Endothelial cell of umbilical vein (primary cell): ENCODE data around the gene RRP15. TPM values are rescaled to one million over a fixed set of nuclear protein-coding genes. Genes with fewer than 3 reads are reported as not detected.

Experiments used
- BruUV-seq: library from RNA; stranded (reverse); fragments of 400-500 nt; replicated peaks from 2 replicates; lab custom pipeline; 2021; lab: Mats Ljungman, UMichigan
- CTCF ChIA-PET: fragments of 300-600, 350-600 bp; sonication (Branson Sonifier 250); formaldehyde crosslinking; loops from one replicate; lab custom pipeline; 2021; ENCODE audit warnings: antibody characterized with exemption, inconsistent platforms; lab: Charles Lee
- POLR2A ChIA-PET: fragments of 300-600, 350-600 bp; sonication (Branson Sonifier 250); formaldehyde crosslinking; loops from one replicate; lab custom pipeline; 2021; ENCODE audit warnings: antibody characterized with exemption, inconsistent platforms; lab: Charles Lee
- DNase-seq: peaks from one replicate; pipeline ENCODE4 v3.0.0-alpha.2; 2011; ENCODE audit warnings: low read depth, low spot score
- FAIRE-seq: peaks from 2 replicates; lab custom pipeline; 2011; peaks lifted over from hg19 to GRCh38; lab: Jason Lieb, UNC
- H2AFZ ChIP-seq: 2 replicates; pipeline ENCODE4 v1.6.0; 2012; ENCODE audit warnings: low read depth, low read length, control low read depth, inconsistent platforms
- H3K27ac ChIP-seq: 2 replicates; pipeline ENCODE4 v1.5.1; 2011; ENCODE audit warnings: low read depth, mild to moderate bottlenecking, control low read depth, low read length, moderate library complexity; ENCODE audit not compliant: insufficient read depth
- H3K27me3 ChIP-seq, 2 experiments: 2 replicates each; pipeline versions ENCODE4 v1.6.0 to v1.6.1; 2011; ENCODE audit warnings: low read length in 2 of 2, mixed read lengths in 1 of 2; ENCODE audit not compliant: control insufficient read depth in 2 of 2, insufficient read depth in 2 of 2
- H3K36me3 ChIP-seq, 2 experiments: 2 replicates in 1 of 2; 3 replicates in 1 of 2; pipeline ENCODE4 v1.5.1; 2011; ENCODE audit warnings: low read length in 2 of 2, mild to moderate bottlenecking in 1 of 2, moderate library complexity in 1 of 2; ENCODE audit not compliant: control insufficient read depth in 2 of 2, insufficient read depth in 2 of 2; ENCODE audit errors: extremely low read depth in 1 of 2
- H3K4me1 ChIP-seq: 3 replicates; pipeline ENCODE4 v1.5.1; 2011; ENCODE audit warnings: mild to moderate bottlenecking, low read length; ENCODE audit not compliant: control insufficient read depth, insufficient read depth; ENCODE audit errors: extremely low read depth
- H3K4me2 ChIP-seq: 2 replicates; pipeline ENCODE4 v1.6.1; 2011; ENCODE audit warnings: low read length, control low read depth, mixed read lengths; ENCODE audit not compliant: insufficient read depth
- H3K4me3 ChIP-seq, 3 experiments: fragments of 200-600 bp in 1 of 3; sonication (generic), shearing (Covaris generic) in 1 of 3; replicated peaks in 1 of 3; 2 replicates each; pipeline ENCODE4 v1.5.1; 2011 to 2016; ENCODE audit warnings: control low read depth in 3 of 3, low read length in 3 of 3, mild to moderate bottlenecking in 2 of 3, inconsistent platforms in 1 of 3, low read depth in 1 of 3, moderate library complexity in 1 of 3; ENCODE audit not compliant: insufficient read depth in 1 of 3
- H3K79me2 ChIP-seq: 2 replicates; pipeline ENCODE4 v1.6.0; 2012; ENCODE audit warnings: low read length, inconsistent platforms; ENCODE audit not compliant: control insufficient read depth, insufficient read depth
- H3K9ac ChIP-seq: replicated peaks from 2 replicates; pipeline ENCODE3; 2011; ENCODE audit warnings: low read length, control low read depth; ENCODE audit not compliant: insufficient read depth; ENCODE audit errors: extremely low read depth
- H3K9me1 ChIP-seq: replicated peaks from 3 replicates; pipeline ENCODE4 v1.6.0; 2011; ENCODE audit warnings: mild to moderate bottlenecking, low read length; ENCODE audit not compliant: control insufficient read depth, insufficient read depth; ENCODE audit errors: extremely low read depth
- H3K9me3 ChIP-seq: replicated peaks from 2 replicates; pipeline ENCODE4 v1.5.1; 2012; ENCODE audit warnings: low read length, inconsistent platforms; ENCODE audit not compliant: control insufficient read depth, insufficient read depth
- H4K20me1 ChIP-seq: replicated peaks from 2 replicates; pipeline ENCODE3; 2011; ENCODE audit warnings: mild to moderate bottlenecking, low read length; ENCODE audit not compliant: control insufficient read depth, insufficient read depth; ENCODE audit errors: extremely low read depth
- CTCF ChIP-seq, 2 donors: IDR thresholded peaks; 1 replicate in 1 of 2; 2 replicates in 1 of 2; pipeline ENCODE4 v1.5.1; 2011; ENCODE audit warnings: low read length in 2 of 2, mild to moderate bottlenecking in 2 of 2, moderate library complexity in 2 of 2, control low read depth in 1 of 2, inconsistent platforms in 1 of 2, low read depth in 1 of 2; ENCODE audit not compliant: insufficient read depth in 1 of 2; ENCODE audit errors: extremely low read depth in 1 of 2
- EZH2 ChIP-seq: IDR thresholded peaks from 2 replicates; pipeline ENCODE4 v1.6.1; 2012; ENCODE audit warnings: borderline replicate concordance, low read depth, mild to moderate bottlenecking, moderate library complexity, low read length, inconsistent platforms; ENCODE audit not compliant: severe bottlenecking
- FOS ChIP-seq: IDR thresholded peaks from 2 replicates; pipeline ENCODE4 v1.6.1; 2011; ENCODE audit warnings: mild to moderate bottlenecking, low read length, moderate library complexity, borderline replicate concordance; ENCODE audit not compliant: insufficient read depth
- GATA2 ChIP-seq: IDR thresholded peaks from 2 replicates; pipeline ENCODE4 v1.7.0; 2011; ENCODE audit warnings: low read depth, mild to moderate bottlenecking, moderate library complexity, mixed read lengths, low read length; ENCODE audit not compliant: insufficient read length, insufficient read depth
- JUN ChIP-seq: IDR thresholded peaks from 2 replicates; pipeline ENCODE4 v1.6.1; 2011; ENCODE audit warnings: borderline replicate concordance, low read depth; ENCODE audit not compliant: insufficient read length, insufficient read depth
- MAX ChIP-seq: IDR thresholded peaks from 2 replicates; pipeline ENCODE4 v1.6.1; 2011; ENCODE audit not compliant: insufficient read depth, insufficient read length
- MYC ChIP-seq: IDR thresholded peaks from one replicate; pipeline ENCODE4 v1.6.1; 2011; ENCODE audit warnings: mild to moderate bottlenecking, low read depth, low read length
- POLR2A ChIP-seq: IDR thresholded peaks from 2 replicates; pipeline ENCODE4 v1.6.1; 2012; ENCODE audit warnings: low read depth, mild to moderate bottlenecking, control low read depth, low read length
- POLR2AphosphoS5 ChIP-seq: IDR thresholded peaks from 2 replicates; pipeline ENCODE4 v1.6.1; 2012; ENCODE audit warnings: low read depth, mild to moderate bottlenecking, control low read depth, low read length, moderate library complexity; ENCODE audit not compliant: insufficient read depth
- dilution Hi-C: fragments of 300-500 bp; cut with MboI; formaldehyde crosslinking; loops from one replicate; pipeline ENCODE4 v1.15.0; 2019; ENCODE audit warnings: low sequenced_read_pairs; ENCODE audit not compliant: extremely low pct_ligation_motif_present
- intact Hi-C: fragments of 100-400 bp; cut with micrococcal nuclease; formaldehyde crosslinking; loops from one replicate; pipeline ENCODE4 v1.10.0; 2022
- polyA plus RNA-seq, 4 experiments: library from polyadenylated mRNA; depleted of rRNA in 3 of 4; stranded (reverse) in 3 of 4; unstranded in 1 of 4; fragments of >200 nt; gene quantifications; 2 replicates each; pipeline versions ENCODE4 v1.2.1 to v1.2.3, GENCODE V29; 2011 to 2012; ENCODE audit warnings: missing spikeins in 1 of 4
- total RNA-seq: library from RNA; stranded (reverse); gene quantifications from 2 replicates; pipeline ENCODE4 v1.2.3, GENCODE V29; 2021

Gene RRP15
- total and polyA plus RNA-seq, 2 donors (not counting 3 experiments of a cell fraction or from before 2014, with no cell fraction given), result 1.0 to 17.3 TPM

DNA sequence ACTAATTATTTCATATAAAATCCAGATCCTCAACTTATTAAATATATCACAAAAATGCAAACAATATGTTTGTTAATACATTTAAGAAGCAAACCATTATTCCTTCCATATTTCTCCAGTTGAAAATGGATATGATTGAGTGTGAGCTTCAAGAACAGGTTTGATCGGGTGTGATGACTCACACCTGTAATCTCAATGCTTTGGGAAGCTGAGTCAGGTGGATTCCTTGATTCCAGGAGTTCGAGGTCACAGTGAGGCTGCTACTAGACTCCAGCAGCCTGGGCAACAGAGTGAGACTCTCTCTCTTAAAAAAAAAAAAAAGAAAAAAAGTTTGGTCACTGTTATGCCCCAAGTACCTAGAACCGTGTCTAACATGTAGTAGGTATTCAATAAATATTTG, 42.9 kb upstream of the RRP15 start:
- Histone ChIP-seq H3K27me3 (no peaks in the 10 kb centered on the region), H3K4me2 (no peak overlapping the region), H3K9ac (no peak overlapping the region), H3K27ac (no peak overlapping the region), H3K79me2 (no peaks in the 10 kb centered on the region), H3K9me1 (no peaks in the 10 kb centered on the region), H3K4me3 (no peak overlapping the region), H2AFZ (no peak overlapping the region), H3K4me1 (no peaks in the 10 kb centered on the region), H3K36me3 (no peaks in the 10 kb centered on the region), H3K9me3 (no peaks in the 10 kb centered on the region), H4K20me1 (no peaks in the 10 kb centered on the region)
- FAIRE-seq, result no peak
- BruUV-seq, result no TSS peak
- ChIA-PET CTCF (interaction anchor here (1.5 kb wide), 1 partner anchor 10 kb away, joined by 4 read pairs; no protein-coding TSS in a partner anchor), POLR2A (no interaction called here)
- no peak for TF ChIP-seq FOS
- TF ChIP-seq GATA2, result no peak
- TF ChIP-seq POLR2A, result no peak
- TF ChIP-seq EZH2, result no peak
- TF ChIP-seq POLR2AphosphoS5, result no peak
- no peak for TF ChIP-seq MYC
- no peak for TF ChIP-seq JUN
- TF ChIP-seq MAX, result no peak
- no peak for TF ChIP-seq CTCF (IDR thresholded peaks at IDR 0.05; ENCODE audit: extremely low read depth in 1 of 2, insufficient read depth in 1 of 2, low read depth in 1 of 2, low read length in 2 of 2)
- DNase-seq, result no peak
- dilution Hi-C loops, result no loop called here
- intact Hi-C loops, result no loop called here
